Chondrocyte (in vitro differentiated cells): ENCODE data around the gene SCGB1A1. TPM values are rescaled to one million over a fixed set of nuclear protein-coding genes. Genes with fewer than 3 reads are reported as not detected.

ENCODE experiments used
- DNase-seq: peaks from one replicate; pipeline ENCODE4 v3.0.0; 2021; ENCODE audit warnings: mixed read lengths, low spot score
- H3K27ac Mint-ChIP-seq: one replicate; pipeline ENCODE4 v1.8.0; 2021; ENCODE audit warnings: mild to moderate bottlenecking, moderate library complexity, mixed read lengths; ENCODE audit not compliant: unreplicated experiment
- H3K27me3 Mint-ChIP-seq: 2 replicates; pipeline ENCODE4 v1.8.0; 2021; ENCODE audit warnings: low read depth, mixed read lengths
- H3K36me3 Mint-ChIP-seq: 2 replicates; pipeline ENCODE4 v1.8.0; 2021; ENCODE audit warnings: low read depth, mixed read lengths
- H3K4me1 Mint-ChIP-seq: 2 replicates; pipeline ENCODE4 v1.8.0; 2021; ENCODE audit warnings: low read depth, mild to moderate bottlenecking, mixed read lengths
- H3K4me3 Mint-ChIP-seq: one replicate; pipeline ENCODE4 v1.8.0; 2021; ENCODE audit warnings: mild to moderate bottlenecking, moderate library complexity, mixed read lengths; ENCODE audit not compliant: unreplicated experiment
- H3K9me3 Mint-ChIP-seq: 2 replicates; pipeline ENCODE4 v1.8.0; 2021; ENCODE audit warnings: low read depth, mixed read lengths
- long read RNA-seq: library from polyadenylated mRNA; stranded (forward); transcript quantifications from one replicate; pipeline ENCODE4 v2.0.0, GENCODE V29; 2021
- total RNA-seq: library from RNA; stranded (reverse); gene quantifications from 3 replicates; pipeline ENCODE4 v1.2.1, GENCODE V29; 2021
- TF ChIP-seq, protein P1 (sequence below): fragments of 200-600 bp; sonication (generic); IDR thresholded peaks from 2 replicates; pipeline ENCODE4 v1.5.0; 2021; ENCODE audit warnings: antibody characterized with exemption, mild to moderate bottlenecking, moderate library complexity

Gene SCGB1A1, protein sequence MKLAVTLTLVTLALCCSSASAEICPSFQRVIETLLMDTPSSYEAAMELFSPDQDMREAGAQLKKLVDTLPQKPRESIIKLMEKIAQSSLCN
- total RNA-seq: not detected in 3 replicates
- long read RNA-seq: 0 reads

DNA sequence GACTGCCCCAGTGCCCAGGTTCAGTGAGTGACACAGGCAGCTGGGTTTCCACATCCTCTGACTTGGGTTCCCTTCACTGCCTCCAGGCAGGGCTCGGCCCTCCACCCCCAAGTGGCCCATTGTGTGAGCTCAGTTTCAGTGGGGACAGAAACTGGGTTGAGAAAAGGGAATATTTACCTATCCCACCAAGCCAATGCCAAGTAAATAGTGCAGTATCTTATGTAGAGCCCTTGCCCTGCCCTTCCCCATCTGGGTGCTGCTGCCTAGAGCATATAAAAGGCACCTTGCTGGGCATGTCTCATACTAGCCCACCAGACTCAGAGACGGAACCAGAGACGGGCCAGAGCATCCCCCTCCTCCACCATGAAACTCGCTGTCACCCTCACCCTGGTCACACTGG is at the start of gene SCGB1A1:
SCGB1A1 (plus strand) TSS at position 301 of the 400 bp plus-strand sequence; CDS start at position 364, 63 bp downstream.
- Mint-ChIP-seq H3K4me3 (no peak within 1 kb of the TSS), H3K9me3 (no peaks in the 10 kb centered on the region), H3K4me1 (peaks cover 4% of the 10 kb centered on the region), H3K27ac (no peak within 1 kb of the TSS), H3K36me3 (no peaks in the 10 kb centered on the region), H3K27me3 (peaks cover 2% of the 10 kb centered on the region)
- DNase-seq: no peak
- TF ChIP-seq, protein P1, sequence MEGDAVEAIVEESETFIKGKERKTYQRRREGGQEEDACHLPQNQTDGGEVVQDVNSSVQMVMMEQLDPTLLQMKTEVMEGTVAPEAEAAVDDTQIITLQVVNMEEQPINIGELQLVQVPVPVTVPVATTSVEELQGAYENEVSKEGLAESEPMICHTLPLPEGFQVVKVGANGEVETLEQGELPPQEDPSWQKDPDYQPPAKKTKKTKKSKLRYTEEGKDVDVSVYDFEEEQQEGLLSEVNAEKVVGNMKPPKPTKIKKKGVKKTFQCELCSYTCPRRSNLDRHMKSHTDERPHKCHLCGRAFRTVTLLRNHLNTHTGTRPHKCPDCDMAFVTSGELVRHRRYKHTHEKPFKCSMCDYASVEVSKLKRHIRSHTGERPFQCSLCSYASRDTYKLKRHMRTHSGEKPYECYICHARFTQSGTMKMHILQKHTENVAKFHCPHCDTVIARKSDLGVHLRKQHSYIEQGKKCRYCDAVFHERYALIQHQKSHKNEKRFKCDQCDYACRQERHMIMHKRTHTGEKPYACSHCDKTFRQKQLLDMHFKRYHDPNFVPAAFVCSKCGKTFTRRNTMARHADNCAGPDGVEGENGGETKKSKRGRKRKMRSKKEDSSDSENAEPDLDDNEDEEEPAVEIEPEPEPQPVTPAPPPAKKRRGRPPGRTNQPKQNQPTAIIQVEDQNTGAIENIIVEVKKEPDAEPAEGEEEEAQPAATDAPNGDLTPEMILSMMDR: no peak

DNA sequence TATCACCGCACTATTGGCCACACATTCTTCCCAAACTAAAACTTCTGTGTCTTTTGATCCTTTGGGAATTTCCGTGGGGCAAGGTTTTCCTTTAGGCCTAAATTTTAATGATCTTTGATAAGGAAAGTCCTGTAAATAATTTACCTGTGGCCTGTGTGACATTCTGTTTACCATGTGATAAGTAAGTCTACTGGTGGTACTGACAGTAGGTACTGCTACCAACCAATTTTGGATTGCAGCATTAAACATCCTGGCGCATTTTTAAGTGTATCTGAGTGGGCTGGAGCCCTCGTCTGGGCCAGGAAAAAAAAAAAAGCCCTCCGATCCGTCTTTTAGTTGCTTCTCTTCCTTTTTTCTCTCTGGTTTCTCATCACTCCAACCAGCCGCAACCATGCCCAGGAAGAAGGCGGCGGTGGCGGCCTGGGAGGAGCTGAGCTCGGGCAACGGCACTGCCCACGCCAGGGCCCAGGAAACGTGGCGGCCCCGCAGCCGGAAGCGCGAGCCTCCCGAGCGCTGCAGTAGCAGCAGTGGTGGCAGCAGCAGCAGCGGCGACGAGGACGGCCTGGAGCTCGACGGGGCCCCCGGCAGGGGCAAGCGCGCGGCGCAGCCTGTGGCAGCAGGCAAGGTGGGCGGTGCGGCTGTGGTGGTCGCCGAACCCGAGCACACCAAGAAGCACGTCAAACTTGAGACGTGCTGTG is 47.9 kb upstream of the SCGB1A1 start:
- Mint-ChIP-seq H3K27ac (no peak overlapping the region), H3K36me3 (no peaks in the 10 kb centered on the region), H3K4me3 (no peak overlapping the region), H3K9me3 (no peaks in the 10 kb centered on the region), H3K4me1 (no peaks in the 10 kb centered on the region), H3K27me3 (no peaks in the 10 kb centered on the region)
- TF ChIP-seq, protein P1: no peak
- no peak for DNase-seq

DNA sequence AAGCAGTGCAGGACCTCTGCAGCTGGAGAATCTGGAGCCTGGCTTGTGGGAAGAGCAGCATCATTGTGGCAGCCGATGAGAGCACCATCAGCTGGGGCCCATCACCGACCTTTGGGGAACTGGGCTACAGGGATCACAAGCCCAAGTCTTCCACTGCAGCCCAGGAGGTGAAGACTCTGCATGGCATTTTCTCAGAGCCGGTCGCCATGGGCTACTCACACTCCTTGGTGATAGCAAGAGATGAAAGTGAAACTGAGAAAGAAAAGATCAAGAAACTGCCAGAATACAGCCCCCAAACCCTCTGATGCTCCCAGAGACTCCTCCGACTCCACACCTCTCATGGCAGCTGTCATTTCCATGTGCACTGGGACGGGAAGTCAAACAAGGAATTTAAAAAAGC is 46.0 kb upstream of the SCGB1A1 start:
- Mint-ChIP-seq H3K27me3 (no peaks in the 10 kb centered on the region), H3K4me1 (no peaks in the 10 kb centered on the region), H3K36me3 (no peaks in the 10 kb centered on the region), H3K4me3 (no peak overlapping the region), H3K27ac (no peak overlapping the region), H3K9me3 (no peaks in the 10 kb centered on the region)
- no peak for DNase-seq
- TF ChIP-seq, protein P1: no peak

DNA sequence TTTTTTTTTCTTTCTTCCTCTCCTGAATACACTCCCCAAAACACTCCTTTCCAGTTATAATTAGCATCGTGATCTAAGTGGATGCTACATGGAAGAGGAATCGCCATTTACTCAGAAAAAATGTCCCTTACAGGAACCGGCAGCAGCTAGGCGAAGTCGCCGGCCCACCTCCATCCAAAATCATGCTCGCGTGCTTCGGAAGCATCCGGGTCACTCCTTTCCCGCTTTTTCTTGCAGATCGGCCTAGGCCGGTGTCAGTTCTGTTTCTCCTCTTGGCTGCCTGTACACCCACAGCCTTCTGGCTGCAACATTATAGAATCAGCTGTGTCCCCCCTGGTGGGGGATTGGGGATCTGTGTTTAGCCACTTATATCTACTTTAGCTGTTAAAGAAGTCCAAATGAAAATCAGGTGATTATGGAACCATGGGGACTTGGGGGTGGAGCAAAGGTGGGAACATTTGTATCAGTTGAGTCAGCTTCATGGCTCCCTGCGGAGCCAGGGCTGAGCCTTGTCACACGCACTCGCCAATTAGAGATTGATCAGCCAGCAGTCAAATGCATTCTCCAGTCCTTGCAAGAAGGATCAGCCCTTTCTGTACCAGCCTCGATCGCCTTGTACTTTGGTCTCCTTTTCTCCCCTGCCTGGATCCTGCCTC is 45.2 kb upstream of the SCGB1A1 start:
- Mint-ChIP-seq H3K36me3 (no peaks in the 10 kb centered on the region), H3K27ac (no peak overlapping the region), H3K4me3 (no peak overlapping the region), H3K27me3 (no peaks in the 10 kb centered on the region), H3K9me3 (no peaks in the 10 kb centered on the region), H3K4me1 (peaks cover 3% of the 10 kb centered on the region)
- no peak for DNase-seq
- TF ChIP-seq, protein P1: no peak

DNA sequence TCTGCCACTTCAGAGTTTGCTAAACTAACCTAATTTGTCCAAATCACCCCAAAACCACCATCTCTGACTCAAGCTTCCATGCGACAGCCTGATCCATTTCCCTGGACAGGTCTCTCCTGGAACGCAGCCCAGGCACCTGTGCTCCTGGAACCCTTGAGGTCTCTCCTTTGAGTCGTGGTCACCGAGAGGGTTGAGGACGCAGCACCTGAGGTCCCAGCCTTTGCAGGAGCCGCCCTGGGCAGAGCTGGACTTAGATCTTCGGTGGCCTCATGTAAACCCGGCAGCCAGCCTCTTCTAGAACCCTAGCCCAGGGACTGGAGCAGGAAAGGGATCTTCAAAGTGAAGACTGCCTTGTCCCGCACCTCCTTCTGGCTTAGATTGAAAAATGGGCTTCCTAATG is 44.0 kb upstream of the SCGB1A1 start:
- Mint-ChIP-seq H3K4me3 (no peak overlapping the region), H3K4me1 (peaks cover 3% of the 10 kb centered on the region), H3K9me3 (no peaks in the 10 kb centered on the region), H3K36me3 (no peaks in the 10 kb centered on the region), H3K27me3 (no peaks in the 10 kb centered on the region), H3K27ac (no peak overlapping the region)
- TF ChIP-seq, protein P1: no peak
- no peak for DNase-seq
